Activated CD4-positive, alpha-beta T cell treated with anti-CD3 and anti-CD28 coated beads for 4 hours (primary cell): ENCODE measurements around the gene MANBA.
"Not testable (repeated sequence)": the region's sequence is repeated elsewhere in the genome, so short reads cannot be mapped to it uniquely, and the experiment has no call there.

ENCODE experiments used
- DNase-seq, 2 donors: peaks; one replicate each; pipeline ENCODE4 v3.0.0-alpha.2; 2020

The MANBA gene

GRCh38 chr4:102667001-102667400 lies 93.8 kb downstream of the MANBA start:
- DNase-seq: no peak

- DNase-seq: no peak
Observed at GRCh38 chr4:102665527-102665926, 95.2 kb downstream of the MANBA start.

GRCh38 chr4:102663073-102663472 lies 97.7 kb downstream of the MANBA start:
- no peak for DNase-seq

- no peak for DNase-seq
Observed at GRCh38 chr4:102657206-102657605, 103.6 kb downstream of the MANBA start.

- DNase-seq: no peak
Observed at GRCh38 chr4:102647117-102647516, 113.7 kb downstream of the MANBA start.

- DNase-seq: no peak
Observed at GRCh38 chr4:102642631-102643298, 118.0 kb downstream of the MANBA start.

GRCh38 chr4:102641793-102642192 lies 119.0 kb downstream of the MANBA start:
- DNase-seq: no peak

GRCh38 chr4:102640669-102641068 lies 120.1 kb downstream of the MANBA start:
- DNase-seq: no peak

- DNase-seq: no peak
Observed at GRCh38 chr4:102639598-102639997, 121.2 kb downstream of the MANBA start.

- DNase-seq: no peak
Observed at GRCh38 chr4:102638621-102639020, 122.1 kb downstream of the MANBA start.

- no peak for DNase-seq
Observed at GRCh38 chr4:102637391-102637790, 123.4 kb downstream of the MANBA start.

- no peak for DNase-seq
Observed at GRCh38 chr4:102633100-102633499, 127.7 kb downstream of the MANBA start.

- DNase-seq: no peak
Observed at GRCh38 chr4:102632241-102633065, 128.3 kb downstream of the MANBA start.

GRCh38 chr4:102631616-102632015 lies 129.2 kb downstream of the MANBA start:
- no peak for DNase-seq

GRCh38 chr4:102629673-102630072 lies 131.1 kb downstream of the MANBA start:
- no peak for DNase-seq

GRCh38 chr4:102627831-102628523 lies 132.8 kb downstream of the MANBA start:
- no peak for DNase-seq

GRCh38 chr4:102625232-102625930 lies 135.4 kb downstream of the MANBA start:
- DNase-seq: peak; percentile 60 to 64

- DNase-seq: no peak
Observed at GRCh38 chr4:102624505-102624904, 136.3 kb downstream of the MANBA start.

GRCh38 chr4:102623622-102624021 lies 137.1 kb downstream of the MANBA start:
- DNase-seq: no peak

GRCh38 chr4:102620697-102621497 lies 139.9 kb downstream of the MANBA start:
- DNase-seq: no peak

GRCh38 chr4:102619776-102620631 lies 140.8 kb downstream of the MANBA start:
- DNase-seq: not testable (repeated sequence)
